ENCODE results near the gene DHODH. TPM values are rescaled to one million over a fixed set of nuclear protein-coding genes. Genes with fewer than 3 reads are reported as not detected.

The DHODH gene
- total and polyA plus RNA-seq, 2 donors from 2014 or later = 8.9 to 10.7 TPM

- H3K27me3 ChIP-seq (ENCODE audit: control insufficient read depth, insufficient read depth, low read length) = no peaks in the 10 kb centered on the region
- no peak overlapping the region for H3K9ac ChIP-seq (ENCODE audit: low read length in 3 of 3)
- no peak for DNase-seq
- no peak overlapping the region for H3K27ac ChIP-seq (ENCODE audit: low read depth in 2 of 2, low read length in 2 of 2)
- no peak for FAIRE-seq
- H3K4me3 ChIP-seq (ENCODE audit: low read length in 3 of 3) = no peak overlapping the region
- intact Hi-C loops (cut with DNase I) = no loop called here
- peaks cover 0 to 3% (median 0%) of the 10 kb centered on the region in 3 donors for H3K36me3 ChIP-seq (ENCODE audit: control insufficient read depth in 2 of 3, insufficient read depth in 3 of 3, low read length in 3 of 3)
- TF ChIP-seq CTCF (IDR thresholded peaks at IDR 0.05; ENCODE audit: borderline replicate concordance, extremely low read depth, insufficient read depth) = no peak
- peaks cover 0 to 6% (median 3%) of the 10 kb centered on the region in 3 donors for H3K4me1 ChIP-seq (ENCODE audit: control insufficient read depth in 2 of 3, insufficient read depth in 2 of 3, low read depth in 1 of 3, low read length in 3 of 3)
- no peaks in the 10 kb centered on the region for H3K9me3 ChIP-seq (ENCODE audit: control insufficient read depth in 2 of 3, insufficient read depth in 1 of 3, low read length in 3 of 3)
These were observed 36.3 kb downstream of the DHODH start for GRCh38 chr16:72044825-72045359.

DNA sequence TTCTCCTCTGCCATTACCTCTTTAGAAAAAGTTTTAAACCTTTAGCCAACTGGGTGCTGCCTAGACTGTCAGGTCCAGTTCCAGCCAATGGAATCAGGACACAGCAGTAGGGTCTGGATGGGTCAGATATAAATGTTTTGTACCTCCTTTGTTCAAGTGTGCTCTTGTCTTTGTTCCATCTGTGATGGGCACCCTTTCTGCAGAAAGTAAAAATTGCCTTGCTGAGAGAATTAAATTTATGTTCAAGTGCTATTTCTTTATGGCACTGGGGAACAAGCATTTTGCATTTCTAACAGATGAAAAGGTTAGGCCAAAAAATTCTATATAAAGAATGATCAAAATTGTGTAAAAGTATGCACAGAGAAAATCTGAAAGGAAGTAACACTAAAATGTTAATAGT lies 40.6 kb downstream of the DHODH start:
- DNase-seq = no peak
- intact Hi-C loops (cut with DNase I) = no loop called here
- FAIRE-seq = no peak
- Histone ChIP-seq H3K27me3 (ENCODE audit: control insufficient read depth, insufficient read depth, low read length) (no peaks in the 10 kb centered on the region), H3K27ac (ENCODE audit: low read depth in 2 of 2, low read length in 2 of 2) (no peak overlapping the region), H3K4me1 (ENCODE audit: control insufficient read depth in 2 of 3, insufficient read depth in 2 of 3, low read depth in 1 of 3, low read length in 3 of 3) (peaks cover 0 to 4% (median 0%) of the 10 kb centered on the region in 3 donors), H3K36me3 (ENCODE audit: control insufficient read depth in 2 of 3, insufficient read depth in 3 of 3, low read length in 3 of 3) (no peaks in the 10 kb centered on the region), H3K9me3 (ENCODE audit: control insufficient read depth in 2 of 3, insufficient read depth in 1 of 3, low read length in 3 of 3) (no peaks in the 10 kb centered on the region), H3K4me3 (ENCODE audit: low read length in 3 of 3) (no peak overlapping the region), H3K9ac (ENCODE audit: low read length in 3 of 3) (no peak overlapping the region)
- TF ChIP-seq CTCF (IDR thresholded peaks at IDR 0.05; ENCODE audit: borderline replicate concordance, extremely low read depth, insufficient read depth) = no peak

GRCh38 chr16:72050769-72051464 lies 42.4 kb downstream of the DHODH start:
- FAIRE-seq = no peak
- no peak overlapping the region for H3K27ac ChIP-seq (ENCODE audit: low read depth in 2 of 2, low read length in 2 of 2)
- TF ChIP-seq CTCF (IDR thresholded peaks at IDR 0.05; ENCODE audit: borderline replicate concordance, extremely low read depth, insufficient read depth) = no peak

More at GRCh38 chr16:72050769-72051464, 42.4 kb downstream of the DHODH start:
- intact Hi-C loops (cut with DNase I) = no loop called here
- no peak overlapping the region for H3K9ac ChIP-seq (ENCODE audit: low read length in 3 of 3)
- no peaks in the 10 kb centered on the region for H3K27me3 ChIP-seq (ENCODE audit: control insufficient read depth, insufficient read depth, low read length)
- H3K9me3 ChIP-seq (ENCODE audit: control insufficient read depth in 2 of 3, insufficient read depth in 1 of 3, low read length in 3 of 3) = no peaks in the 10 kb centered on the region
- no peaks in the 10 kb centered on the region for H3K4me1 ChIP-seq (ENCODE audit: control insufficient read depth in 2 of 3, insufficient read depth in 2 of 3, low read depth in 1 of 3, low read length in 3 of 3)
- no peaks in the 10 kb centered on the region for H3K36me3 ChIP-seq (ENCODE audit: control insufficient read depth in 2 of 3, insufficient read depth in 3 of 3, low read length in 3 of 3)
- no peak overlapping the region for H3K4me3 ChIP-seq (ENCODE audit: low read length in 3 of 3)
- DNase-seq = no peak

Measured in kidney (tissue), 14 donors.